SK-N-SH (cell line): ENCODE results near the gene C1orf226. TPM values are rescaled to one million over a fixed set of nuclear protein-coding genes. Genes with fewer than 3 reads are reported as not detected.

Experiments used
- CTCF ChIA-PET: fragments of 300-600, 350-600 bp; formaldehyde crosslinking; extraction: SDS; loops from one replicate; lab custom pipeline; 2021; lab: Yijun Ruan, JAX
- POLR2A ChIA-PET: fragments of 350-600 bp; sonication (Branson Sonifier 250); formaldehyde crosslinking; extraction: SDS; loops from one replicate; lab custom pipeline; 2020; ENCODE audit warnings: antibody characterized with exemption, inconsistent platforms; lab: Yijun Ruan, JAX
- DNase-seq: peaks from one replicate; pipeline ENCODE4 v3.0.0; 2012
- H2AFZ ChIP-seq: fragments of 200-600 bp; sonication (generic); 2 replicates; pipeline ENCODE4 v1.8.1; 2016; ENCODE audit warnings: antibody characterized with exemption, mild to moderate bottlenecking, low read depth
- H3F3A ChIP-seq: fragments of 200-600 bp; sonication (generic); replicated peaks from 2 replicates; pipeline ENCODE3; 2016; ENCODE audit warnings: antibody characterized with exemption, mild to moderate bottlenecking; ENCODE audit not compliant: insufficient read depth
- H3K27ac ChIP-seq, 2 experiments: fragments of 200-500 bp in 1 of 2; fragments of 200-600 bp in 1 of 2; sonication (Bioruptor generic) in 1 of 2; sonication (generic), shearing (Covaris generic) in 1 of 2; 2 replicates each; pipeline versions ENCODE4 v1.5.1 to v1.6.1; 2014 to 2016; ENCODE audit warnings: low read depth in 2 of 2, inconsistent platforms in 1 of 2, low read length in 1 of 2, mild to moderate bottlenecking in 1 of 2, mixed read lengths in 1 of 2
- H3K27me3 ChIP-seq: fragments of 200-600 bp; sonication (generic), shearing (Covaris generic); 2 replicates; pipeline ENCODE4 v1.6.1; 2016; ENCODE audit warnings: mixed run types; ENCODE audit not compliant: insufficient read depth
- H3K36me3 ChIP-seq, 2 experiments: fragments of 200-500 bp in 1 of 2; fragments of 200-600 bp in 1 of 2; sonication (Bioruptor generic) in 1 of 2; sonication (generic) in 1 of 2; replicated peaks in 1 of 2; 2 replicates each; pipeline versions ENCODE3 to v1.5.1; 2014 to 2016; ENCODE audit warnings: low read length in 1 of 2, mild to moderate bottlenecking in 1 of 2; ENCODE audit not compliant: insufficient read depth in 2 of 2, control insufficient read depth in 1 of 2
- H3K4me1 ChIP-seq, 2 experiments: fragments of 200-500 bp in 1 of 2; fragments of 200-600 bp in 1 of 2; sonication (Bioruptor generic) in 1 of 2; sonication (generic), shearing (Covaris generic) in 1 of 2; 2 replicates each; pipeline versions ENCODE4 v1.5.1 to v1.6.1; 2014 to 2016; ENCODE audit warnings: low read depth in 1 of 2, low read length in 1 of 2, mixed run types in 1 of 2; ENCODE audit not compliant: insufficient read depth in 2 of 2, control insufficient read depth in 1 of 2
- H3K4me2 ChIP-seq: fragments of 200-600 bp; sonication (generic), shearing (Covaris generic); 2 replicates; pipeline ENCODE4 v1.6.1; 2017; ENCODE audit warnings: mixed run types
- H3K4me3 ChIP-seq, 2 experiments: fragments of 200-500 bp in 1 of 2; fragments of 200-600 bp in 1 of 2; sonication (Bioruptor generic) in 1 of 2; sonication (generic), shearing (Covaris generic) in 1 of 2; 2 replicates each; pipeline versions ENCODE4 v1.5.1 to v1.8.1; 2014 to 2016; ENCODE audit warnings: low read depth in 2 of 2, inconsistent platforms in 1 of 2, low read length in 1 of 2, mild to moderate bottlenecking in 1 of 2, mixed read lengths in 1 of 2, moderate library complexity in 1 of 2
- H3K79me2 ChIP-seq: fragments of 200-600 bp; sonication (generic); 2 replicates; pipeline ENCODE4 v1.8.1; 2017; ENCODE audit warnings: mild to moderate bottlenecking; ENCODE audit not compliant: insufficient read depth
- H3K9ac ChIP-seq: fragments of 200-600 bp; sonication (generic); 2 replicates; pipeline ENCODE4 v1.6.1; 2017; ENCODE audit warnings: mixed run types
- H3K9me2 ChIP-seq: fragments of 200-600 bp; sonication (generic); 2 replicates; pipeline ENCODE4 v1.6.1; 2017; ENCODE audit warnings: mixed run types
- H3K9me3 ChIP-seq: fragments of 200-600 bp; sonication (generic); 2 replicates; pipeline ENCODE4 v1.6.1; 2017; ENCODE audit warnings: mixed run types, mild to moderate bottlenecking, moderate library complexity
- H4K20me1 ChIP-seq: fragments of 200-600 bp; sonication (generic); 2 replicates; pipeline ENCODE4 v1.6.1; 2017; ENCODE audit warnings: mild to moderate bottlenecking, mixed run types; ENCODE audit not compliant: insufficient read depth
- FOSL2 ChIP-seq: IDR thresholded peaks from 2 replicates; pipeline ENCODE4 v1.4.0; 2012; ENCODE audit warnings: low read depth, mild to moderate bottlenecking, moderate library complexity, borderline replicate concordance
- FOXJ3 ChIP-seq: sonication (generic); formaldehyde crosslinking; IDR thresholded peaks from 2 replicates; pipeline ENCODE4 v1.5.1; 2020; ENCODE audit warnings: mild to moderate bottlenecking, missing genetic modification reagents
- GABPA ChIP-seq: IDR thresholded peaks from 2 replicates; pipeline ENCODE4 v1.4.0; 2012; ENCODE audit warnings: low read depth, mild to moderate bottlenecking
- JUND ChIP-seq: IDR thresholded peaks from 2 replicates; pipeline ENCODE4 v1.4.0; 2012
- MEF2A ChIP-seq: IDR thresholded peaks from 2 replicates; pipeline ENCODE4 v1.4.0; 2012; ENCODE audit warnings: low read depth, borderline replicate concordance
- NFIC ChIP-seq: IDR thresholded peaks from 2 replicates; pipeline ENCODE4 v1.4.0; 2012; ENCODE audit warnings: borderline replicate concordance
- NRF1 ChIP-seq: IDR thresholded peaks from 2 replicates; pipeline ENCODE4 v1.6.1; 2012; ENCODE audit warnings: low read depth, mild to moderate bottlenecking, low read length
- POLR2AphosphoS5 ChIP-seq: IDR thresholded peaks from 2 replicates; pipeline ENCODE4 v1.6.1; 2012; ENCODE audit warnings: low read depth, low read length
- RCOR1 ChIP-seq: fragments of 150-350 bp; IDR thresholded peaks from 2 replicates; pipeline ENCODE4 v1.6.1; 2017; ENCODE audit warnings: antibody characterized with exemption, low read length
- RFX5 ChIP-seq: IDR thresholded peaks from 2 replicates; pipeline ENCODE4 v1.6.1; 2012; ENCODE audit warnings: mild to moderate bottlenecking, improper control_type of control experiment, low read length
- RXRA ChIP-seq: IDR thresholded peaks from 2 replicates; pipeline ENCODE4 v1.4.0; 2012; ENCODE audit warnings: low read depth, mild to moderate bottlenecking, borderline replicate concordance
- SIN3A ChIP-seq: IDR thresholded peaks from 2 replicates; pipeline ENCODE4 v1.6.1; 2012; ENCODE audit warnings: low read depth, mild to moderate bottlenecking, low read length, moderate library complexity, borderline replicate concordance
- SMC3 ChIP-seq: IDR thresholded peaks from 2 replicates; pipeline ENCODE4 v1.6.1; 2012; ENCODE audit warnings: low read depth, low read length, improper control_type of control experiment
- TAF1 ChIP-seq: IDR thresholded peaks from 2 replicates; pipeline ENCODE4 v1.6.1; 2012; ENCODE audit warnings: low read depth, mild to moderate bottlenecking, low read length, moderate library complexity, borderline replicate concordance
- TCF12 ChIP-seq: IDR thresholded peaks from 2 replicates; pipeline ENCODE4 v1.4.0; 2012
- TEAD4 ChIP-seq: IDR thresholded peaks from 2 replicates; pipeline ENCODE4 v1.4.0; 2012; ENCODE audit warnings: mild to moderate bottlenecking, borderline replicate concordance; ENCODE audit not compliant: insufficient read depth
- WGBS: methylation state at CpG from one replicate; pipeline ENCODE4 v1.1.6; 2017; ENCODE audit warnings: low lambda C conversion rate; 5-methylcytosine and 5-hydroxymethylcytosine counted together
- polyA plus RNA-seq, 3 experiments: library from polyadenylated mRNA; depleted of rRNA; stranded (reverse); fragments of >200 nt; gene quantifications; 2 replicates each; pipeline ENCODE4 v1.2.3, GENCODE V29; 2012
- TF ChIP-seq, protein P1 (sequence below): IDR thresholded peaks from 2 replicates; pipeline ENCODE4; 2012
- TF ChIP-seq, protein P2 (sequence below): fragments of 150-350 bp; IDR thresholded peaks from 2 replicates; pipeline ENCODE4 v1.6.1; 2016; ENCODE audit warnings: mild to moderate bottlenecking, low read depth, low read length
- TF ChIP-seq, protein P3 (sequence below): IDR thresholded peaks from 2 replicates; pipeline ENCODE4 v1.4.0; 2012; ENCODE audit warnings: low read depth
- TF ChIP-seq, protein P4 (sequence below): IDR thresholded peaks from 2 replicates; pipeline ENCODE4 v1.4.0; 2012; ENCODE audit warnings: low read depth, borderline replicate concordance
- TF ChIP-seq, protein P5 (sequence below): IDR thresholded peaks from 2 replicates; pipeline ENCODE4 v1.6.1; 2012; ENCODE audit warnings: mild to moderate bottlenecking, low read depth, low read length, moderate library complexity

The C1orf226 gene
- polyA plus RNA-seq, 1 of the 3 experiments (the other 2 are of a cell fraction): 0.03 TPM

DNA sequence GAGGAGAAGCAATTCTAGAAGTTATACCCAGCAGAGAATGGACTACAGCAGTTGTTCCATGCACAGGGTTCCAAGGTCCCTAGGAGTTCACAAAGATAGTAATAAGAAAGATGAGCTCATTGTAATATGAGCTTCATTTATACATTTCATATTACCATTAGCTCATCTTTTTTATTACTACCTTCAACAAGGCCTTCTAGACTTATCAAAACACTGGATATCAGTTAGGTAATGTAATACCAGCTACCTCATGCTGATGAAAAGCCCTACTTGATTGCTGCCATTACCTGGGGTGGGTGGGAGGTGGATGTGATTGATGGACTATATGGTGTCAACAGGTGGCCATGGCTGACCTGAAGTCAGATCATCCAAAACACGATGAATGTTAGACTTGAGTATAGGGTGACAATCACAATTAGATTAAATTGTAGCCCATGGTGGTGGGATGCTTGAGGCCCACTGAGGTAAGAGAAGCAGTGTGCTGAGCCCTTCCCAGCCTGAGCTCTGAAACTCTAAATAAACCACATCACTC, 39.0 kb upstream of the C1orf226 start:
- Histone ChIP-seq H3K27ac (no peak overlapping the region), H4K20me1 (no peaks in the 10 kb centered on the region), H3F3A (no peaks in the 10 kb centered on the region), H3K4me1 (no peaks in the 10 kb centered on the region; a peak in 1 of 4 replicates), H3K36me3 (no peaks in the 10 kb centered on the region), H2AFZ (no peak overlapping the region), H3K9ac (no peak overlapping the region), H3K79me2 (no peaks in the 10 kb centered on the region), H3K4me3 (no peak overlapping the region), H3K27me3 (no peaks in the 10 kb centered on the region; the same call in 1 of the 2 replicates), H3K9me2 (no peaks in the 10 kb centered on the region), H3K4me2 (no peak overlapping the region), H3K9me3 (no peaks in the 10 kb centered on the region)
- no peak for DNase-seq
- ChIA-PET POLR2A (no interaction called here), CTCF (interaction anchor here (1.4 to 1.8 kb wide), 2 partner anchors 15 to 286 kb away, joined by 4 to 7 read pairs; no protein-coding TSS in a partner anchor)
- 24% methylated on average over 1 of the region's 1 CpG for WGBS
- TF ChIP-seq RXRA (no peak), FOXJ3 (CRISPR knock-in tag) (no peak), SMC3 (no peak), RFX5 (no peak), NFIC (no peak), MEF2A (no peak), SIN3A (no peak), RCOR1 (no peak), NRF1 (no peak)
- TF ChIP-seq, protein P1, sequence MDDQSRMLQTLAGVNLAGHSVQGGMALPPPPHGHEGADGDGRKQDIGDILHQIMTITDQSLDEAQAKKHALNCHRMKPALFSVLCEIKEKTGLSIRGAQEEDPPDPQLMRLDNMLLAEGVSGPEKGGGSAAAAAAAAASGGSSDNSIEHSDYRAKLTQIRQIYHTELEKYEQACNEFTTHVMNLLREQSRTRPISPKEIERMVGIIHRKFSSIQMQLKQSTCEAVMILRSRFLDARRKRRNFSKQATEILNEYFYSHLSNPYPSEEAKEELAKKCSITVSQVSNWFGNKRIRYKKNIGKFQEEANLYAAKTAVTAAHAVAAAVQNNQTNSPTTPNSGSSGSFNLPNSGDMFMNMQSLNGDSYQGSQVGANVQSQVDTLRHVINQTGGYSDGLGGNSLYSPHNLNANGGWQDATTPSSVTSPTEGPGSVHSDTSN: no peak
- TF ChIP-seq, protein P2, sequence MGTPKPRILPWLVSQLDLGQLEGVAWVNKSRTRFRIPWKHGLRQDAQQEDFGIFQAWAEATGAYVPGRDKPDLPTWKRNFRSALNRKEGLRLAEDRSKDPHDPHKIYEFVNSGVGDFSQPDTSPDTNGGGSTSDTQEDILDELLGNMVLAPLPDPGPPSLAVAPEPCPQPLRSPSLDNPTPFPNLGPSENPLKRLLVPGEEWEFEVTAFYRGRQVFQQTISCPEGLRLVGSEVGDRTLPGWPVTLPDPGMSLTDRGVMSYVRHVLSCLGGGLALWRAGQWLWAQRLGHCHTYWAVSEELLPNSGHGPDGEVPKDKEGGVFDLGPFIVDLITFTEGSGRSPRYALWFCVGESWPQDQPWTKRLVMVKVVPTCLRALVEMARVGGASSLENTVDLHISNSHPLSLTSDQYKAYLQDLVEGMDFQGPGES: no peak
- TF ChIP-seq, protein P3, sequence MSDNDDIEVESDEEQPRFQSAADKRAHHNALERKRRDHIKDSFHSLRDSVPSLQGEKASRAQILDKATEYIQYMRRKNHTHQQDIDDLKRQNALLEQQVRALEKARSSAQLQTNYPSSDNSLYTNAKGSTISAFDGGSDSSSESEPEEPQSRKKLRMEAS: no peak
- TF ChIP-seq, protein P4, sequence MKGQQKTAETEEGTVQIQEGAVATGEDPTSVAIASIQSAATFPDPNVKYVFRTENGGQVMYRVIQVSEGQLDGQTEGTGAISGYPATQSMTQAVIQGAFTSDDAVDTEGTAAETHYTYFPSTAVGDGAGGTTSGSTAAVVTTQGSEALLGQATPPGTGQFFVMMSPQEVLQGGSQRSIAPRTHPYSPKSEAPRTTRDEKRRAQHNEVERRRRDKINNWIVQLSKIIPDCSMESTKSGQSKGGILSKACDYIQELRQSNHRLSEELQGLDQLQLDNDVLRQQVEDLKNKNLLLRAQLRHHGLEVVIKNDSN: no peak

DNA sequence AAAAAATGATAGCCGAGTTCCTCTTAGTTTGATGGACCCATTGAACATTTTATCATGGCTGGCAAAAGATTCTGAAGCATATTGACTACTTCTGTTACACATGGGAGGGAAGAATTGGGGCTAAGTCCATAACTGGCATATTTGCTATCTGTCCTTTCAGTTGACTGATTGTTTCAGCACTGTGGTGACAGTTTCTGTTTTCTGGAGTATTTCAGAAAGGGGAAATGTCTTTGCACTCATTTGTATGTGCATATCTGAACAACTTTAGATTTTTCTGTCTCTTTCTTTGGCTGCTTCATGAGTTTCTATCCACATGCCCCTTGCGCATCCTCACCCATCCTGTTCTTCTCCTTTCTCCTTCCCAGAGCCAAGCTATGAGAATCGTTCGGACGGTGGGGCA, 38.1 kb upstream of the C1orf226 start:
- WGBS: 56% methylated on average over 5 of the region's 5 CpGs
- H3K9me3 ChIP-seq: no peaks in the 10 kb centered on the region
- POLR2A ChIA-PET: no interaction called here
- H3K36me3 ChIP-seq: no peaks in the 10 kb centered on the region
- no peaks in the 10 kb centered on the region; the same call in 1 of the 2 replicates for H3K27me3 ChIP-seq
- no peaks in the 10 kb centered on the region for H3K79me2 ChIP-seq
- CTCF ChIA-PET: interaction anchor here (1.8 kb wide), 1 partner anchor 287 kb away, joined by 7 read pairs; no protein-coding TSS in a partner anchor
- no peaks in the 10 kb centered on the region for H3F3A ChIP-seq
- no peak overlapping the region for H3K4me2 ChIP-seq
- H4K20me1 ChIP-seq: no peaks in the 10 kb centered on the region
- no peak for TF ChIP-seq FOSL2
- TF ChIP-seq, protein P1: no peak
- TF ChIP-seq GABPA: no peak
- TF ChIP-seq TAF1: no peak
- no peak for TF ChIP-seq NRF1
- no peak for TF ChIP-seq TCF12
- TF ChIP-seq, protein P5, sequence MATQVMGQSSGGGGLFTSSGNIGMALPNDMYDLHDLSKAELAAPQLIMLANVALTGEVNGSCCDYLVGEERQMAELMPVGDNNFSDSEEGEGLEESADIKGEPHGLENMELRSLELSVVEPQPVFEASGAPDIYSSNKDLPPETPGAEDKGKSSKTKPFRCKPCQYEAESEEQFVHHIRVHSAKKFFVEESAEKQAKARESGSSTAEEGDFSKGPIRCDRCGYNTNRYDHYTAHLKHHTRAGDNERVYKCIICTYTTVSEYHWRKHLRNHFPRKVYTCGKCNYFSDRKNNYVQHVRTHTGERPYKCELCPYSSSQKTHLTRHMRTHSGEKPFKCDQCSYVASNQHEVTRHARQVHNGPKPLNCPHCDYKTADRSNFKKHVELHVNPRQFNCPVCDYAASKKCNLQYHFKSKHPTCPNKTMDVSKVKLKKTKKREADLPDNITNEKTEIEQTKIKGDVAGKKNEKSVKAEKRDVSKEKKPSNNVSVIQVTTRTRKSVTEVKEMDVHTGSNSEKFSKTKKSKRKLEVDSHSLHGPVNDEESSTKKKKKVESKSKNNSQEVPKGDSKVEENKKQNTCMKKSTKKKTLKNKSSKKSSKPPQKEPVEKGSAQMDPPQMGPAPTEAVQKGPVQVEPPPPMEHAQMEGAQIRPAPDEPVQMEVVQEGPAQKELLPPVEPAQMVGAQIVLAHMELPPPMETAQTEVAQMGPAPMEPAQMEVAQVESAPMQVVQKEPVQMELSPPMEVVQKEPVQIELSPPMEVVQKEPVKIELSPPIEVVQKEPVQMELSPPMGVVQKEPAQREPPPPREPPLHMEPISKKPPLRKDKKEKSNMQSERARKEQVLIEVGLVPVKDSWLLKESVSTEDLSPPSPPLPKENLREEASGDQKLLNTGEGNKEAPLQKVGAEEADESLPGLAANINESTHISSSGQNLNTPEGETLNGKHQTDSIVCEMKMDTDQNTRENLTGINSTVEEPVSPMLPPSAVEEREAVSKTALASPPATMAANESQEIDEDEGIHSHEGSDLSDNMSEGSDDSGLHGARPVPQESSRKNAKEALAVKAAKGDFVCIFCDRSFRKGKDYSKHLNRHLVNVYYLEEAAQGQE: no peak
- no peak for TF ChIP-seq TEAD4
- TF ChIP-seq POLR2AphosphoS5: no peak
- TF ChIP-seq JUND: no peak
- TF ChIP-seq RFX5: no peak
- H3K4me3 ChIP-seq: no peak overlapping the region
- H3K9ac ChIP-seq: no peak overlapping the region
- no peak overlapping the region for H3K27ac ChIP-seq
- DNase-seq: no peak
- H3K9me2 ChIP-seq: no peaks in the 10 kb centered on the region
- H3K4me1 ChIP-seq: no peaks in the 10 kb centered on the region; a peak in 1 of 4 replicates
- H2AFZ ChIP-seq: no peak overlapping the region
